Measurements from ENCODE around the gene ADGRV1.

The ADGRV1 gene

DNA sequence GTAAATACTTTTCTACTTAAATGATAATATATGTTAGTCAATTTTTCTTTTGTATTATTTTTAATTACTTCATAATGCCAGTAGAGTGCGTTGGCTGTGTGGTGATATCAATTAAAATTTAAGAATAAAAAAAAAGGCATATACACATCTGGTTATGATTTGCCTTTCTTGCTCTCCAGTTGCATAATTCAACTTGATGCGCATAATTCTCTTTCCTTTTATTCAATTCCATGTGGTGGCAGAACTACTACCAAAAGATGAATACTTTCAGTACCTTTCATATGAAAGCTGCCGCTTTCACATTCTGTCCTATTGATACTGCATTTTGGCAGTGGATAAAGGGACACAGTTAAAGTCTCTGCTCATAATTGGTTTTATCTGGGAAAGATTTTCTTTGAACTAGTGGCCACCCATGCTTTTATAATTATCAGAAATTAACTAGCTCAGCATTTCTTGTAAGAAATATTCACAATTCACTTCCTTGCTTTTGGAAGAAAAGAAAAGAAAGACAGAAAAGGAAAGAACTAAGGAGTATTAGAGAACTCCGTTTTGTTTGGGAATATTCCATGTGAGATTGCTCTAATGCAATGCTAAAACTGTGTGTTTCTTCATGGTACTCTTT is 12.3 kb upstream of the ADGRV1 start:
- TF ChIP-seq, protein P1, sequence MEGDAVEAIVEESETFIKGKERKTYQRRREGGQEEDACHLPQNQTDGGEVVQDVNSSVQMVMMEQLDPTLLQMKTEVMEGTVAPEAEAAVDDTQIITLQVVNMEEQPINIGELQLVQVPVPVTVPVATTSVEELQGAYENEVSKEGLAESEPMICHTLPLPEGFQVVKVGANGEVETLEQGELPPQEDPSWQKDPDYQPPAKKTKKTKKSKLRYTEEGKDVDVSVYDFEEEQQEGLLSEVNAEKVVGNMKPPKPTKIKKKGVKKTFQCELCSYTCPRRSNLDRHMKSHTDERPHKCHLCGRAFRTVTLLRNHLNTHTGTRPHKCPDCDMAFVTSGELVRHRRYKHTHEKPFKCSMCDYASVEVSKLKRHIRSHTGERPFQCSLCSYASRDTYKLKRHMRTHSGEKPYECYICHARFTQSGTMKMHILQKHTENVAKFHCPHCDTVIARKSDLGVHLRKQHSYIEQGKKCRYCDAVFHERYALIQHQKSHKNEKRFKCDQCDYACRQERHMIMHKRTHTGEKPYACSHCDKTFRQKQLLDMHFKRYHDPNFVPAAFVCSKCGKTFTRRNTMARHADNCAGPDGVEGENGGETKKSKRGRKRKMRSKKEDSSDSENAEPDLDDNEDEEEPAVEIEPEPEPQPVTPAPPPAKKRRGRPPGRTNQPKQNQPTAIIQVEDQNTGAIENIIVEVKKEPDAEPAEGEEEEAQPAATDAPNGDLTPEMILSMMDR (IDR thresholded peaks at IDR 0.05) = no peak

DNA sequence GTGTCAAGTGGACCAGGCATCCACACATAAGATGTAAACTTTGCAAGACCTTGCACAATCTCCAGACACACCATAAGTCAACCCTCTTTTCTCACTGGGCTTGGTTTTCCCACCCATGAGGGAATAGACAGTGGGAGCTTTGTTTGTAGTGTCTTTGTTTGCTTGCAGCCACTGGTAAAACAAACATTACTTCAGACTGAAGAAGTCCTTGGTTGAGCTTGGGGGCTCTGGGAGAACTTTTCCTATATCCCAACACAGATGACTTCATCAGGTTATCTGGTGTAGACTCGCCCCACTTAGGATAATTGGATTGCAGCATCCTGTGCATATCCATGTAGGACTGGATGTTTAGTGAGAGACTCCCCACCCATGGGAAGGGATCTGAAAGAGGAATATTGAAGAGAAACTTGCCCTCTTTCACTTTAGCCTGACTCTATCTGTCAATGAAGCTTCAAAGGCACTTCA is 11.5 kb upstream of the ADGRV1 start:
- TF ChIP-seq, protein P1 (IDR thresholded peaks at IDR 0.05) = no peak

DNA sequence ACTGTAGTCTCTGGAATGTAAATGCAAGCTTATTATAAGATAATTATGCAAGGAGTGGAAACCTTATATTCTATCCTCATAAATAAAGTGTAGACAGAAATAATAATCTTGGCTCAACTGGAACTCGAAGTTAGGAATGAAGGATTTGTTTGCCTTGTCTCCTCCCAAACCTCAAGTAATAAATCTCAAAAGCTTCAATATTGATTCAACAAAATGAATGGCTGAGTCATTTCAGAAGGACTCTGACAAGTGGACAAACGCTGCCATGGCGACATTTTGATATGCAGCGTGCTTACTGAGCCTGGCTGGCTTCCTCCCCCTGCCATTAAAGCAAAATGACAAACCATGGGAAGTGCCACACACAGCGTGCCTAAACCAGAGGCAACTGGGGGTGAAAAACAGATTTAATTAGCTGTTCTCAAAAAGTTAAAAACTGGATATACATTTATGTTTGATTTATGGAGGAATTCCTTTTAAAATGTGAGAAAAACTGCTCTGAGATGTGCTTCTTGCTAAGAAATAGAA is 10.5 kb upstream of the ADGRV1 start:
- TF ChIP-seq, protein P1 (IDR thresholded peaks at IDR 0.05) = no peak

DNA sequence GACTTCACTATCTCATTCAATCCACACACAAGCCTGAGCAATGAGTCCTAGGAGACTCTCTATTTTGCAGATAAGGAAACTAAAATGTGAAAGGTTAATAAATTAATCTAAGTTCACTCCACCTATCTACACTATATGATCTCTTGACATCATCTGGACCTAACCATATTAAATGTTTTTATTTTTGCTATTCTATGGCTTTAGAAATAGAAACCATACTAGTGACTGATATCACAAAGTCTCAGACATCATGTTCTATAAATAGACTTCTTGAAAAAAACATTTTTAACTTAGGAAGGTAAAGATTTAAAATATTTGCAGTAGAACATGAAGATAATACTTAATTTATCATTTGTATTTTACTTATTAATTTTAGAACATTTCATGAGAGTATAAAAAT is 9.4 kb upstream of the ADGRV1 start:
- TF ChIP-seq, protein P1 (IDR thresholded peaks at IDR 0.05) = no peak

DNA sequence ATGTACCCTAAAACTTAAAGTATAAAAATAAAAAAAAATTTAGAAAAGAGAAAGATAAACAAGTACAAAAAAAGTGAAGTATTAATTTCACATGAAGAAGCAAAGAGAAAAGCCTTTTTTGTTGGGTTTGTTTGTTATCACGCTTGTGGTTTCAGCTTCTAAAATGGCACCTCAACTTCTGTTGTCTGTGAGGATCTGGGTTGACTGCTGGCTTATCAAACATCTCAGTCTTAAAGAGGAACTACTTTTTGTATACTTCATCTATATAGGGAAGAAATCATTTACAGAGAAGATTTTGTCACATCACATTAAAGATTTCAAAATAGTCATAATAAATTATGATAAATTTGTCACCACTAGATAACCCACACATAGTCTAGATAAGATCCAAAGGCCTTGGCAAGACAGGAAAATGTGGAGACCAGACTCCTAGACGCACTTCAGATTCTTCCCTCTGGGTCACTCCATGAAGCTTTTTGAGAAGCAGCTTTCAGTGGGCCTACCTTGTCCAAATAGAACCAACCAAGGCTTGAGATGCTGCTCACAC is 8.8 kb upstream of the ADGRV1 start:
- TF ChIP-seq, protein P1 (IDR thresholded peaks at IDR 0.05) = no peak

DNA sequence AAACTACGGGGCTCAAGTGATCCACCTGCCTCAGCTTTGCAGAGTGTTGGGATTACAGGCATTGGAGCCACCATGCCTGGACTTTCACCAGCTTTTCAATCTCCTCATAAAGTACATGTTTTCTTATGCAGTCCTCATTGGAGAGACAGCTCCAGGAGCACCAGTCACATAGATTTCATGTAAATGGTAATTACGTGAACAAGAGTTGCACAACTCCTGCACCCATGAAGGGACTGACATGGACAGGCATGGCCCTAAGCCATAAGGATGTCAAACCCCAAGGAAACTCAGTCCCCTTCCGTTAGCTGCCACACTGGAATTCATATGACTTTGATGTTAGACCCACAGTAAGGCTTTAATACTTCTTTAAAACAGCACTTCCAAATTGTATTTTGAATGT is 7.6 kb upstream of the ADGRV1 start:
- TF ChIP-seq, protein P1 (IDR thresholded peaks at IDR 0.05) = no peak

DNA sequence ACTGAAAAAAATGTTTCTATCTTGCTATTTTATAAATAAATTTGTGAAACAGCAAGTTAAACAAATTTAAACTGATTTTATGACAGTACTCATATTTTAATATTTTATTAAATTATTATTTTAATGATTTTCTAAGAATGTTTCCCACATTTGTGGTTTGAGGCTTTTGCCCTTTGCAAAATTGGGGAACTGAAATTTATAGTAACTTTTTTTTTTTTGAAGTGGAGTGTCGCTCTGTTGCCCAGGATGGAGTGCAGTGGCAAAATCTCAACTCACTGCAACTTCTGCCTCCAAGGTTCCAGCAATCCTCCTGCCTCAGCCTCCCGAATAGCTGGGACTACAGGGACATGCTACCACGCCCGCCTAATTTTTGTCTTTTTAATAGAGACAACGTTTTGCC is 7.2 kb upstream of the ADGRV1 start:
- TF ChIP-seq, protein P1 (IDR thresholded peaks at IDR 0.05) = no peak
